ENCODE measurements around the gene FASN.

FASN gene

GRCh38 chr17:82097184-82097918, 685 bp downstream of the FASN start:
- FAIRE-seq = peak; percentile 74
- TF ChIP-seq TAF1 (IDR thresholded peaks at IDR 0.05; ENCODE audit: borderline replicate concordance, low read depth, low read length) (no peak), POLR2A (IDR thresholded peaks at IDR 0.05; ENCODE audit: low read depth, low read length) (no peak), POLR2AphosphoS5 (IDR thresholded peaks at IDR 0.05; ENCODE audit: low read depth, low read length) (no peak)
- peak; percentile 77 for DNase-seq (ENCODE audit: insufficient read length)

GRCh38 chr17:82096709-82097183, 1.3 kb downstream of the FASN start:
- DNase-seq (ENCODE audit: insufficient read length) (no peak), FAIRE-seq (no peak)
- TF ChIP-seq TAF1 (IDR thresholded peaks at IDR 0.05; ENCODE audit: borderline replicate concordance, low read depth, low read length) (no peak), POLR2A (IDR thresholded peaks at IDR 0.05; ENCODE audit: low read depth, low read length) (no peak), POLR2AphosphoS5 (IDR thresholded peaks at IDR 0.05; ENCODE audit: low read depth, low read length) (no peak; the same call in 1 of the 2 replicates)

GRCh38 chr17:82095777-82096708, 2.0 kb downstream of the FASN start:
- FAIRE-seq (peak; percentile 9), DNase-seq (ENCODE audit: insufficient read length) (no peak)
- TF ChIP-seq TAF1 (IDR thresholded peaks at IDR 0.05; ENCODE audit: borderline replicate concordance, low read depth, low read length) = no peak
- no peak for TF ChIP-seq POLR2AphosphoS5 (IDR thresholded peaks at IDR 0.05; ENCODE audit: low read depth, low read length)
- TF ChIP-seq POLR2A (IDR thresholded peaks at IDR 0.05; ENCODE audit: low read depth, low read length) = no peak

GRCh38 chr17:82094931-82095776, 2.9 kb downstream of the FASN start:
- TF ChIP-seq POLR2AphosphoS5 (IDR thresholded peaks at IDR 0.05; ENCODE audit: low read depth, low read length) (no peak), TAF1 (IDR thresholded peaks at IDR 0.05; ENCODE audit: borderline replicate concordance, low read depth, low read length) (no peak), POLR2A (IDR thresholded peaks at IDR 0.05; ENCODE audit: low read depth, low read length) (no peak)
- FAIRE-seq (no peak), DNase-seq (ENCODE audit: insufficient read length) (no peak)

GRCh38 chr17:82092995-82093751, 4.9 kb downstream of the FASN start:
- DNase-seq (ENCODE audit: insufficient read length) (no peak), FAIRE-seq (no peak)
- TF ChIP-seq POLR2A (IDR thresholded peaks at IDR 0.05; ENCODE audit: low read depth, low read length) (no peak), POLR2AphosphoS5 (IDR thresholded peaks at IDR 0.05; ENCODE audit: low read depth, low read length) (no peak), TAF1 (IDR thresholded peaks at IDR 0.05; ENCODE audit: borderline replicate concordance, low read depth, low read length) (no peak)

- no peak for TF ChIP-seq TAF1 (IDR thresholded peaks at IDR 0.05; ENCODE audit: borderline replicate concordance, low read depth, low read length)
- TF ChIP-seq POLR2AphosphoS5 (IDR thresholded peaks at IDR 0.05; ENCODE audit: low read depth, low read length) = no peak
- no peak for TF ChIP-seq POLR2A (IDR thresholded peaks at IDR 0.05; ENCODE audit: low read depth, low read length)
- no peak for DNase-seq (ENCODE audit: insufficient read length)
- no peak for FAIRE-seq
Observed at GRCh38 chr17:82092628-82092994, 5.4 kb downstream of the FASN start.

GRCh38 chr17:82092094-82092586, 5.9 kb downstream of the FASN start:
- TF ChIP-seq POLR2AphosphoS5 (IDR thresholded peaks at IDR 0.05; ENCODE audit: low read depth, low read length) = no peak
- no peak for TF ChIP-seq TAF1 (IDR thresholded peaks at IDR 0.05; ENCODE audit: borderline replicate concordance, low read depth, low read length)
- TF ChIP-seq POLR2A (IDR thresholded peaks at IDR 0.05; ENCODE audit: low read depth, low read length) = no peak
- FAIRE-seq (no peak), DNase-seq (ENCODE audit: insufficient read length) (no peak)

GRCh38 chr17:82091264-82092066, 6.6 kb downstream of the FASN start:
- DNase-seq (ENCODE audit: insufficient read length) (no peak), FAIRE-seq (no peak)
- no peak for TF ChIP-seq TAF1 (IDR thresholded peaks at IDR 0.05; ENCODE audit: borderline replicate concordance, low read depth, low read length)
- no peak for TF ChIP-seq POLR2A (IDR thresholded peaks at IDR 0.05; ENCODE audit: low read depth, low read length)
- no peak for TF ChIP-seq POLR2AphosphoS5 (IDR thresholded peaks at IDR 0.05; ENCODE audit: low read depth, low read length)

GRCh38 chr17:82090549-82091263, 7.3 kb downstream of the FASN start:
- no peak for TF ChIP-seq POLR2AphosphoS5 (IDR thresholded peaks at IDR 0.05; ENCODE audit: low read depth, low read length)
- TF ChIP-seq POLR2A (IDR thresholded peaks at IDR 0.05; ENCODE audit: low read depth, low read length) = no peak; the same call in 1 of the 2 replicates
- no peak for TF ChIP-seq TAF1 (IDR thresholded peaks at IDR 0.05; ENCODE audit: borderline replicate concordance, low read depth, low read length)
- no peak for DNase-seq (ENCODE audit: insufficient read length)
- no peak for FAIRE-seq

Data from GM12892 (cell line).